Glomerular visceral epithelial cell (primary cell): ENCODE data around the gene FRMPD1.

ENCODE experiments used
- DNase-seq: peaks from one replicate; pipeline ENCODE4 v3.0.0-alpha.2; 2016; ENCODE audit errors: extremely low spot score

FRMPD1 gene

DNA sequence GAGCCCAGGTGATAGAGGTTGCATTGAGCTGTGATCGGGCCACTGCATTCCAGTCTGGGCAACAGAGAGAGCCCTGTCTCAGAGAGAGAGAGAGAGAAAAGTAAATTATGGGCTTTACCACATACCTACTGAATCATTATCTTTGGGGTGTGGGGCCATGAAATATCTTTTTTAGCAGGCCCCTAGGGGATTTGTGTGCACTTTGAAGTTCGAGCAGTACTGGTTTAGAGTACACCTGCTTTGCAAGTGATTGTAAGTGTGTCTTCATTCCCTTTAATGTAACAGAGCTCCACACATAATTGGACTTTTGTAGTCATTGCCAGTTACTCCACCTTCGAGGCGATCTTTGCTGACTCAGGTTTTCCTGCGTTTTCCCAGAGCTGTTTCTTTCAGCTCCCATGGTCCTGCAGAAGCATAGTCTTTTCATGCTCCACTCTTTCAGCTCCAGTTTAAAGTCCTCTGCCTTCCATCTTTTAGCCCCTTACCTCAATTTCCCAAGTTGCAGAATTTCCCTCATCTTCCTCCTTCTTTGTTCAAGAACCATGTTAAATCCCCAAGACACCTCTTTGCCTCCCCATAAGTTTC, 24.0 kb upstream of the FRMPD1 start:
- DNase-seq: no peak

GRCh38 chr9:37632479-37632878, 18.3 kb upstream of the FRMPD1 start:
- no peak for DNase-seq

DNA sequence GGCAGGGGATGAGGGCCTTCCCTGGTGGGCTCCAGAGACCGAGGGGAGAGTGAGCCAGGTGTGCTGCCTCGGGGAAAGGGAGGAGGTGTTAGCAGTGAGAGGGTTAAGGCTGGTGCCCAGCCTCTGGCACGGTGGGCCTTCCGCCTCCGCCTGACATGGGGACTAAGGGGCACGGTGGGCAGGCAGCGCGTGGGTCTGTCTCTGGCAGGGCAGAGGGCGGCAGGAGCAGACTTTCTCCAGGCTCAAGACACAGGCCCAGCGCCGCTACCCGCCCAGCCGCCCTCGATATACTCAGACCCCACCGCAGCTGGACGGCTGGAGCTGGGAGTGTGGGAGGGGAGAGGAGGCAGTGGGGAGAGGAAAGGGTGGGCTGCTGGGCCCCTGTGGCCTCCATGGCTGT, 14.9 kb upstream of the FRMPD1 start:
- no peak for DNase-seq

DNA sequence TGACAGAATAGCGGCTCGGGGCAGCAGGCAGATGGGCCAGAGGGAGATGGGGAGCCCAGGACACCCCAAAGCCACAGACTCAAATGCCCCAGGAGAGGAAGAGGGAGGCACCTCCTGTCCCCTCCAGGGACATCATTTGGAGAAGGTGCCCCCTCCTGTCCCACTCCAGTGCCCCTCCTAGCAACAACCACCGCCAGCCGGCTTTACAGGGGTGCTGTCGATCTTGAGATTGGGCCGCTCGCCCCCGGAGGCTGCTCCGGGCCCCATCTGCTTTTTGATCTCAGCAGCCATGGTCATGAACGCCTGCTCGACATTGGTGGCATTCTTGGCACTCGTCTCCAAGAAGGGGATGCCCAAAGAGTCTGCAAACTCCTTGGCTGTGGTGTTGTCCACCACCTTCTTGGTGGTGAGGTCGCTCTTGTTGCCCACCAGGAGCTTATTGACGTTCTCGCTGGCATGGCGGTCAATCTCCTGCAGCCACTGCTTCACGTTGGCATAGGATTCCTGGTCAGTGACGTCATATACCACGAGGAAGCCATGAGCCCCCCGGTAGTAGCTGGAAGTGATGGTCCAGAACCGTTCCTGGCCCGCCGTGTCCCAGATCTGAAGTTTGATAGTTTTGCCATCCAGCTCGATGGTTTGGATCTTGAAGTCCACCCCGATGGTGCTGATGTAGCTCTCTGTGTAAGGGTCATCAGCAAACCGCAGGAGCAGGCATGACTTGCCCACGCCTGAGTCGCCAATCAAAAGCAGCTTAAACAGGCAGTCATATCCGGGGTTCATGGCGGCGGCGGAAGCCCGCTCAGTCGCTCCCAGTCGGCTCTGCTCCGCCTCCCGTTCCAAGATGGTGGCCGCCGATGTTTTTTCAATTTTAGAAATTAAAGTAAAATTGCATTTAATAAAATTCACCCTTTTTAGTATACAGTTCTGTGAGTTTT, 14.0 kb upstream of the FRMPD1 start:
- DNase-seq: no peak

- DNase-seq: no peak
These were observed 11.5 kb upstream of the FRMPD1 start for GRCh38 chr9:37639109-37639762.

- no peak for DNase-seq
These were observed 10.9 kb upstream of the FRMPD1 start for GRCh38 chr9:37639841-37640240.

GRCh38 chr9:37640246-37640645, 10.5 kb upstream of the FRMPD1 start:
- DNase-seq: no peak

GRCh38 chr9:37641331-37641730, 9.4 kb upstream of the FRMPD1 start:
- DNase-seq: no peak

DNA sequence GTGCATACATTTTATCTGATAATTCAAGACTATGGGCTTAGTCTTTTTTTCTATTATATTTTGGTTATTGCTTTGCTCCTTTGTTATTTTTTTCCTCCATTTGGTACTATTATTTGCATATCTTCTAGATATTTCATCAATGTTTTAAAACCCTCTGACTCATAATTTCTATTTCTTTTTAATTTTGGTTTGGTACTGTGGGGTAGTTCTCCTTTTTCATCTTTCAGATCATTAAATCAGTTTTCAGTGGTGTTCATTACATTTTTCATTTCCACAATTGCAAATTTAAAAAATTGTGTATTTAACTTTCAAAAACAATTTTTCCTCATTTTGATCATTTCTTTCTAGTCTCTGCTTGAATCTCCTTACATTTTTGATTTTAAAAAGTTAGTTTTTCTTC, 7.5 kb upstream of the FRMPD1 start:
- no peak for DNase-seq

DNA sequence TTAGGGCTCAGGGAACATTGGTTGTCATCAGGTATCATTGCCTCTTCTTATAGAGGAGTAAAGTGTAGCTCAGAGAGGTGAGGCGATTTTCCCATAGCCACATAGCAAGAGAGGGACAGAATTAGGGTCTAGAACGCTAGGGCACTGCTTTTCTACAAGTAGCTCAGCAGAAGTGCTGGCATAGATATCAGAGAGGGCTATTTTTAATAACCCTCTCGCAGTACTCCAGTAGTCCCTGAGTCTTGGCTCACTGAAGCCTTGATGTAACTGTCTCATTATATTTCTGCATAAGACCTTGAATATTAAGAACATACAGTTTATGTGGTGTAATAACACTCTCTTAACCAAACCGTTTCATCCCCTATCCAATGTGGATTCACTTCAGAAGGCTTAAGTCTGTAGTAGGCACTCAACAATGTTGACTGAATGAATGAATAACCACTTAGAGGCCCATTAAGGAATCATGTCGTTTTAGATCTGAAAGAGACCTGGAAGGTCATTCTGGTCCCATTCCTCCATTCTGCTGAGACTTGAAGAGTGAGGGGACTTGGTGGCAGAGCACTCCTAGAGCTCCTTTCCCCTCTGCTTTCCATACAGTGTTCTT, 4.7 kb upstream of the FRMPD1 start:
- no peak for DNase-seq

DNA sequence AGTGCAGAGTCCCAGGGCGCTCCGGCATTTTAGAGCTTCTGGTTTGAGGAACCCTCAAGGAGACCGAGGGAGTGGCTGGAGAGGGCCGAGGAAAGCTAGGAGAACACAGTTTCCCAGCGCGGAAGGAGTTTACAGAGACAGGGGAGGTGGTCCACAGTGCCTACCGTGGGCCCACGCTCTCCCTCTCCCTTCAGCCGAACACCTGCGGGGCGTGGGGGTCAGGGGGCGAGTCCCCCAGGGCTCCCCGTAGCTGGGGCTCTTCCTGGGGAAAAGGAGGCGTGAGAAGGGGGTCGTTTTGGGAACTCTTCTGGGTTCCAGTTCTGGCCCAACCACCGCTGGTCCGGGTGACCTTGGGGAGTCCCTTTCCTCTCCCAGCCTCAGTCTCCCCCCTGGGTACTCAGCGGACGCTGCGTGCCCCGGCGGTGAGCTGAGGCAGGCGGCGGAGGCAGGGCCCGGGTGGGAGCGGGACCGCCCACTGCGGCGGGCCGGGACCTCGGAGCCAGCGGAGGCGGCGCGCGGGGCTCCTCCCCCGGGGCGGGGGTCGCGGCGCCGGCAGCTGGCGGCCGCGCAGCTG, 368 bp upstream of the FRMPD1 start:
- DNase-seq: no peak

DNA sequence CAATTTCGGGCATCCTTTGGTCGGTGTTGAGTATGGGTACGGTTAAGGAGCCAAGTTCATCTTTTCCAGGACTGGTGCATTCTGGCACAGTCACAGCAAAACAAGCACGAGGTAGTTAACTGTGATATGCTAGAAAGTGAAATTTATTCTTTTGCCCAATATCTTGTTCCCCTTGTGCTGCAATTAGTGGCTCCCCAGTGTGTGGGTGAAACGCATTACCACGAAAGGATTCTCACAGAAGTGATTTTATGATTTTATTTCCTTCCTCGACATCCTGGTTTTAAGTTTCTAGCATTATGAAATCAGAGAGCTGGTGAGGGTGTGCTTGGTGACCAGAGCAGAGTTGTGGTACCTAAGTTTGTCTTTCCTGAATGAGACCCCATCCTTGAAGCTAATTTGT, 1.5 kb downstream of the FRMPD1 start:
- no peak for DNase-seq

GRCh38 chr9:37653385-37653784, 2.6 kb downstream of the FRMPD1 start:
- DNase-seq: no peak

- DNase-seq: no peak
These were observed 6.2 kb downstream of the FRMPD1 start for GRCh38 chr9:37656936-37657335.

GRCh38 chr9:37660691-37661090, 9.9 kb downstream of the FRMPD1 start:
- no peak for DNase-seq

GRCh38 chr9:37663926-37664325, 13.2 kb downstream of the FRMPD1 start:
- DNase-seq: no peak

GRCh38 chr9:37667706-37668105, 17.0 kb downstream of the FRMPD1 start:
- DNase-seq: no peak

DNA sequence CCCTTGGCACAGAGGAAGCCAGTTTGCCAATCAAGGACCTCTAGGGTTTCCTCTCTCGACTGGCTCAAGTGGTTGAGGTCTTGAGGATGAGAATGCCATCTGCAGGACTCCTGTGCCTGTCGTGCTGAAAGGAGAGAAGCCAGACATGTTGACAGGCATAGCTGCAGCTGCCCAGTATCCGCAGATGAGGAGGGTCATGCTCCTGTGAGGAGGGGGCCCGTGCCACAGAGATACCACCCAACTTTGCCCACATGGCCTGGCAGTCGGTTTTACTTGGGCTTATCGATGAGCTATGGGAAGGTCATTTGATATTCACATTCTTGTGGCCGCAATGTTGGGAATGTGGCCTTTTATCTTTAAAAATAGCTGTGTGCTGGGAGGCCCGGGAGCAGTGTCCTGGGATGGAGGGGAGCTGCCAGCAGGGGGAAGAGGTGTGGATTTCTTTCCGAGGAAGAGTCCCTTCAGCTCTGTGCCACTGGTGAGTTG, 17.4 kb downstream of the FRMPD1 start:
- DNase-seq: no peak

DNA sequence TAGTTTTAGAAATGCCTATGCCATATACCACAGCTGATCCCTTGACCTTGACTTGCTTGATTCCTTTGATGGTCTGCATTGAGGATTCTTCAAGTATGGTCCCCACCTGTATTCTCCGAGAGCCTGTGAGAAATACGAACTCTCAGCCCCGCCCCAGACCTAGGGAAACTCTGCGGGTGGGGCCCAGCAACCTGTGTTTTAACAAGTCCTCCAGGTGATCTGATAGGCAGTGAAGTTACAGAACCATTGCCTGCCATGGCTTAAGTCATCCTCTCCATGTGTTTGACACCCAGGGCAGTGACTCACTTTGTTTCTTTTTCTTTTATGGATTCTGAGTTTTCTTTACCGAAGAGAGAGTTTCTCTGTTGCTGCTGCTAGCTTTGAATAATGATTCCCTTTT, 18.5 kb downstream of the FRMPD1 start:
- no peak for DNase-seq

DNA sequence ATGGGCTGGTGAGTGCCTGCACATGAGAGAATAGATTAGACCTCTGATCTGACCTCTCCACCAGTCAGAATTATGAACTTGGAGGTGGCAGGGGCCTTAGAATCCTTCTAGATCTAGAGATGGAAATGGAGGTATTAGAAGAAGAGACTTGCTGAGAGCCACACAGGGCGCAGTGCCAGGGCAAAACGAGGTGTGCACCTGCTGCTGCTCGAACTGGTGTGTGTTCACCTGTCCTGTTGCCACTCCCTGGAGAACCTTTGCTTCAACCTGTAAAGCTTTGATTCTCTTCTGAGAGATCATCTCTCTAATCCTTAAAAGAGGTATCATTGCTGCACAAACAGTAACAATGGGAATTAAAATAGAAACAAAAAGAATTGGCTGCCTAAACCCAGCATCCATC, 24.9 kb downstream of the FRMPD1 start:
- no peak for DNase-seq

GRCh38 chr9:37676411-37676830, 25.7 kb downstream of the FRMPD1 start:
- no peak for DNase-seq

GRCh38 chr9:37677435-37677834, 26.7 kb downstream of the FRMPD1 start:
- DNase-seq: no peak
